ENCODE measurements around the gene TROAP. TPM values are rescaled to one million over a fixed set of nuclear protein-coding genes. Genes with fewer than 3 reads are reported as not detected.
A peak's percentile ranks its signal among the peaks of the same experiment; 100 is the strongest.

TROAP gene
- total and polyA plus RNA-seq, 9 donors, result 0.36 to 1.6 (median 0.75) TPM; not detected in 1

- Histone ChIP-seq H3K27ac (no peak overlapping the region), H3K36me3 (no peaks in the 10 kb centered on the region), H3K9me3 (no peaks in the 10 kb centered on the region), H3K4me3 (no peak overlapping the region), H3K4me1 (ENCODE audit: insufficient read depth) (peaks cover 8% of the 10 kb centered on the region), H3K27me3 (peaks cover 5% of the 10 kb centered on the region)
- intact Hi-C loops (cut with DNase I), result loop anchor here in 2 of 4 donors (5.0 to 10.0 kb wide), 2 partner anchors 43 to 220 kb away; partner anchors contain the start of gene C1QL4 (in 1 of the 2)
- 59 to 71% (median 63%) methylated on average over 2 to 5 of the region's 5 CpGs for WGBS, 3 donors
- no peak for DNase-seq
- TF ChIP-seq POLR2A (IDR thresholded peaks at IDR 0.05) (no peak), EP300 (IDR thresholded peaks at IDR 0.05) (no peak)
- TF ChIP-seq, protein P1, sequence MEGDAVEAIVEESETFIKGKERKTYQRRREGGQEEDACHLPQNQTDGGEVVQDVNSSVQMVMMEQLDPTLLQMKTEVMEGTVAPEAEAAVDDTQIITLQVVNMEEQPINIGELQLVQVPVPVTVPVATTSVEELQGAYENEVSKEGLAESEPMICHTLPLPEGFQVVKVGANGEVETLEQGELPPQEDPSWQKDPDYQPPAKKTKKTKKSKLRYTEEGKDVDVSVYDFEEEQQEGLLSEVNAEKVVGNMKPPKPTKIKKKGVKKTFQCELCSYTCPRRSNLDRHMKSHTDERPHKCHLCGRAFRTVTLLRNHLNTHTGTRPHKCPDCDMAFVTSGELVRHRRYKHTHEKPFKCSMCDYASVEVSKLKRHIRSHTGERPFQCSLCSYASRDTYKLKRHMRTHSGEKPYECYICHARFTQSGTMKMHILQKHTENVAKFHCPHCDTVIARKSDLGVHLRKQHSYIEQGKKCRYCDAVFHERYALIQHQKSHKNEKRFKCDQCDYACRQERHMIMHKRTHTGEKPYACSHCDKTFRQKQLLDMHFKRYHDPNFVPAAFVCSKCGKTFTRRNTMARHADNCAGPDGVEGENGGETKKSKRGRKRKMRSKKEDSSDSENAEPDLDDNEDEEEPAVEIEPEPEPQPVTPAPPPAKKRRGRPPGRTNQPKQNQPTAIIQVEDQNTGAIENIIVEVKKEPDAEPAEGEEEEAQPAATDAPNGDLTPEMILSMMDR (IDR thresholded peaks at IDR 0.05), result no peak
These were observed 28.3 kb upstream of the TROAP start for GRCh38 chr12:49294804-49295081.

DNA sequence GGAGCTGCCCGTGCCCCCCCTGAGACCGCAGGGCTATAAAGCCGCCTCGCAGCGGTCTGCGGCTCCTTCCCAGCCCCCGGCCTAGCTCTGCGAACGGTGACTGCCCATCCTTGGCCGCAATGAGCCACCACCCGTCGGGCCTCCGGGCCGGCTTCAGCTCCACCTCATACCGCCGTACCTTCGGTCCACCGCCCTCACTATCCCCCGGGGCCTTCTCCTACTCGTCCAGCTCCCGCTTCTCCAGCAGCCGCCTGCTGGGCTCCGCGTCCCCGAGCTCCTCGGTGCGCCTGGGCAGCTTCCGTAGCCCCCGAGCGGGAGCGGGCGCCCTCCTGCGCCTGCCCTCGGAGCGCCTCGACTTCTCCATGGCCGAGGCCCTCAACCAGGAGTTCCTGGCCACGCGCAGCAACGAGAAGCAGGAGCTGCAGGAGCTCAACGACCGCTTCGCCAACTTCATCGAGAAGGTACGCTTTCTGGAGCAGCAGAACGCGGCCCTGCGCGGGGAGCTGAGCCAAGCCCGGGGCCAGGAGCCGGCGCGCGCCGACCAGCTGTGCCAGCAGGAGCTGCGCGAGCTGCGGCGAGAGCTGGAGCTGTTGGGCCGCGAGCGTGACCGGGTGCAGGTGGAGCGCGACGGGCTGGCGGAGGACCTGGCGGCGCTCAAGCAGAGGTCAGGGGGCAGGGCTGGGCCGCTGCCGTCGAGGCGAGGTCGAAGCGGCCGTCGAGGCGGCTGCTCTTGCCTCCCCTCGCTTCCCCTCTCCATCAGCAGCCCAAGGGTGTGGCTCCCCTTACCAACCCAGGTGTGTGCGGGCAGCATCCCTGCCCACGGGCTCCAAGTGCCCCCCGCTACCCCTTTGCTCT lies 27.7 kb upstream of the TROAP start, which contains the start of gene PRPH:
PRPH (plus strand) TSS at position 66 of the 855 bp plus-strand sequence; CDS start at position 120, 54 bp downstream.
- DNase-seq, result peak in 2 of 5 donors; percentile 31 to 61
- H3K9me3 ChIP-seq, result no peaks in the 10 kb centered on the region
- H3K27me3 ChIP-seq, result peaks cover 5% of the 10 kb centered on the region
- TF ChIP-seq, protein P1 (IDR thresholded peaks at IDR 0.05), result no peak
- TF ChIP-seq POLR2A (IDR thresholded peaks at IDR 0.05), result no peak
- TF ChIP-seq EP300 (IDR thresholded peaks at IDR 0.05), result no peak
- H3K4me1 ChIP-seq (ENCODE audit: insufficient read depth), result peaks cover 8% of the 10 kb centered on the region
- intact Hi-C loops (cut with DNase I), result loop anchor here in 2 of 4 donors (5.0 to 10.0 kb wide), 2 partner anchors 42 to 219 kb away; partner anchors contain the start of gene C1QL4 (in 1 of the 2)
- 8 to 26% (median 13%) methylated on average over 45 to 82 of the region's 82 CpGs for WGBS, 3 donors
- no peak within 1 kb of the TSS for H3K4me3 ChIP-seq
- H3K36me3 ChIP-seq, result no peaks in the 10 kb centered on the region
- H3K27ac ChIP-seq, result no peak within 1 kb of the TSS

DNA sequence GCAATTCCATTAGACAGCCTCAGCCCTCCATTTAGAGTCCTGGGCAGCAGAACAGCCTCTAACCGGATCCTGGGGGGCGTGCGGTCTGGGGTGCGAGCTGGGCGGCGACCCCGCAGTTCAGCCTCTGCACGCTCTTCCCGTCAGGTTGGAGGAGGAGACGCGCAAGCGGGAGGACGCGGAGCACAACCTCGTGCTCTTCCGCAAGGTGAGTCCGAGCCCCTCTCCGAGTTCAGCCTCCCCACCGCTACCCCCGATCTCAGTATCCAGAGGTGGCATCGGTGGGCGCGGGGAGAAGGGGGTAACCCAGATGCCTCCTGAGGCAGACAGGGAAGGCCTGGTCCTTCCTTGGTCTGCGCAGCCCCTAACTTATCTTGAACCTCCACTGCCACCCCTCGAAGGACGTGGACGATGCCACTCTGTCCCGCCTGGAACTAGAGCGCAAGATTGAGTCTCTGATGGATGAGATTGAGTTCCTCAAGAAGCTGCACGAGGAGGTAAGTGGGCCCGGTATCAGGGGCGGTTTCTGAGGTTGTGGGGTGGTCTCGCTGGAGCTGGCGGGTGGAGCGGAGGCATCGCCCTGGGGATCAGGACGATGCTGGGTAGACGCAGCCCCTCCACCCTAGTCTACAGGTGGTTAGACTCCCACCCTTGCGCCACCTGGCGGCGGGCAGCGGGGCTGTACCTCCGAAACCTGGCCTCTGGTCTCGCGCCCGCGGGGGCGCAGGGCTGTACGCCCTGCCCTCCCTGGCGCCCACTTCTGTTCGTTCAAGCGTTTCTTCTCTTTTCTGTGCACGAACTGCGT lies 26.8 kb upstream of the TROAP start:
- intact Hi-C loops (cut with DNase I), result loop anchor here in 2 of 4 donors (5.0 to 10.0 kb wide), 2 partner anchors 41 to 219 kb away; partner anchors contain the start of gene C1QL4 (in 1 of the 2)
- Histone ChIP-seq H3K27ac (no peak overlapping the region), H3K4me1 (ENCODE audit: insufficient read depth) (peaks cover 8% of the 10 kb centered on the region), H3K36me3 (no peaks in the 10 kb centered on the region), H3K4me3 (no peak overlapping the region), H3K27me3 (peaks cover 5% of the 10 kb centered on the region), H3K9me3 (no peaks in the 10 kb centered on the region)
- no peak for TF ChIP-seq POLR2A (IDR thresholded peaks at IDR 0.05)
- TF ChIP-seq, protein P1 (IDR thresholded peaks at IDR 0.05), result peak in 1 of 3 donors; percentile 34
- peak in 2 of 5 donors; percentile 44 to 60 for DNase-seq
- 10 to 22% (median 21%) methylated on average over 47 to 54 of the region's 54 CpGs for WGBS, 3 donors

Data from ovary (tissue), 9 donors.